OCI-M1 (cell line): ENCODE measurements around the gene TMEM127.

Experiments used
- DNase-seq: peaks from one replicate; lab custom pipeline; 2025; lab: John Stamatoyannopoulos, UW

TMEM127 gene

GRCh38 chr2:96264086-96264485, 1.7 kb downstream of the TMEM127 start:
- no peak for DNase-seq

GRCh38 chr2:96262306-96262705, 3.5 kb downstream of the TMEM127 start:
- DNase-seq: no peak

GRCh38 chr2:96261328-96262003, 4.3 kb downstream of the TMEM127 start:
- DNase-seq: no peak

GRCh38 chr2:96260387-96261260, 5.2 kb downstream of the TMEM127 start:
- peak; percentile 87 for DNase-seq

GRCh38 chr2:96259497-96259921, 6.3 kb downstream of the TMEM127 start:
- no peak for DNase-seq

- DNase-seq: no peak
These were observed 7.4 kb downstream of the TMEM127 start for GRCh38 chr2:96258166-96259022.

- peak; percentile 39 for DNase-seq
These were observed 8.1 kb downstream of the TMEM127 start for GRCh38 chr2:96257744-96258143.

- no peak for DNase-seq
These were observed 9.1 kb downstream of the TMEM127 start for GRCh38 chr2:96256611-96257113.

GRCh38 chr2:96254571-96254970, 11.2 kb downstream of the TMEM127 start:
- DNase-seq: no peak

- no peak for DNase-seq
These were observed 12.8 kb downstream of the TMEM127 start for GRCh38 chr2:96253006-96253405.

- DNase-seq: no peak
These were observed 13.3 kb downstream of the TMEM127 start for GRCh38 chr2:96252526-96252925.

GRCh38 chr2:96251721-96252292, 14.0 kb downstream of the TMEM127 start:
- peak; percentile 90 for DNase-seq

- DNase-seq: no peak
These were observed 15.6 kb downstream of the TMEM127 start for GRCh38 chr2:96250188-96250587.

- DNase-seq: no peak
These were observed 16.1 kb downstream of the TMEM127 start for GRCh38 chr2:96249654-96250053.

- no peak for DNase-seq
These were observed 17.2 kb downstream of the TMEM127 start for GRCh38 chr2:96248624-96249023.

GRCh38 chr2:96247896-96248295, 17.9 kb downstream of the TMEM127 start:
- no peak for DNase-seq

GRCh38 chr2:96247009-96247408, 18.8 kb downstream of the TMEM127 start:
- no peak for DNase-seq

GRCh38 chr2:96245609-96246390, 20.0 kb downstream of the TMEM127 start:
- peak; percentile 81 for DNase-seq

- DNase-seq: no peak
These were observed 22.0 kb downstream of the TMEM127 start for GRCh38 chr2:96243843-96244242.

- DNase-seq: peak; percentile 28
These were observed 23.7 kb downstream of the TMEM127 start for GRCh38 chr2:96241900-96242611.
